ENCODE measurements around the gene CHDH.

Gene CHDH

DNA sequence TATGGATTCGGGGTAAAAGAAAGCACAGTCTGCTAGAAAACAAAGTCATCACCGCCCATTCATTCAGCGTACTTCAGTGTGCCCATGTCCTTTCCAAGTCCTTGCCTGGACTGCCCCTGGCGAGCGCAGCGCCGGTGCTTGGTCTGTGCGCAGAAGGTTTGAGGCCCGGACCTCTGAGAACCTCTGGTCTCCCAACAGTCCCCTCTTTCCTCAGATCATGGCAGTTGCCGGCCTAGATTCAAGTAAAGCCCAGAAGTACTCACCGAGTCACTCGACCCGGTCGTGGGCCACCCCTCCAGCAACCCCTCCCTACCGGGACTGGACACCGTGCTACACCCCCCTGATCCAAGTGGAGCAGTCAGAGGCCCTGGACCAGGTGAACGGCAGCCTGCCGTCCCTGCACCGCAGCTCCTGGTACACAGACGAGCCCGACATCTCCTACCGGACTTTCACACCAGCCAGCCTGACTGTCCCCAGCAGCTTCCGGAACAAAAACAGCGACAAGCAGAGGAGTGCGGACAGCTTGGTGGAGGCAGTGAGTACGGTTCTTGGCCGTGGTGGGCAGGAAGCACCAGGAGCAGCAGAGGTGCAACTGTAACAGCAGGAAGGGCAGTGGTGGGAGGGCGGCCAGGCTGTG, 36.3 kb downstream of the CHDH start:
- no peak for FAIRE-seq
- DNase-seq (ENCODE audit: low spot score), result no peak

DNA sequence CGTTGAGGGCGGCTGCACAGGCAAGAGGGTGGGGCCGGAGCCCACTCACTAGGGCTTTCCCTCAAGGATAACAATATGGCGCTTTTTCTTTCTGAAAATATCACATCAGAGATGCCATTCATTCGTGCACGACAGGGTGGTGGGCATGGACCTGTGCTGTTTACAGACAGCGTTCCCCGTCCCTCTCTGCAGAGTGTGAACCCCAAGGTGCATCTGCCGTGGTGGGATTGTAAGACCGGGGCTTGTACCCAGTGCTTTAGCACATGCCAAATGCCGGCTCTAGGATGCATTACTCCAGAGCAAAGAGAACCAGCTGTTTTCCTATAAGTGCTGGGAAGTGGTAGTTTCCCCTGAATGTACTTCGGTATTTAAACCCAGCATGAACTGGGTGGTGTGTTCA, 37.0 kb downstream of the CHDH start:
- DNase-seq (ENCODE audit: low spot score) (no peak), FAIRE-seq (no peak)

DNA sequence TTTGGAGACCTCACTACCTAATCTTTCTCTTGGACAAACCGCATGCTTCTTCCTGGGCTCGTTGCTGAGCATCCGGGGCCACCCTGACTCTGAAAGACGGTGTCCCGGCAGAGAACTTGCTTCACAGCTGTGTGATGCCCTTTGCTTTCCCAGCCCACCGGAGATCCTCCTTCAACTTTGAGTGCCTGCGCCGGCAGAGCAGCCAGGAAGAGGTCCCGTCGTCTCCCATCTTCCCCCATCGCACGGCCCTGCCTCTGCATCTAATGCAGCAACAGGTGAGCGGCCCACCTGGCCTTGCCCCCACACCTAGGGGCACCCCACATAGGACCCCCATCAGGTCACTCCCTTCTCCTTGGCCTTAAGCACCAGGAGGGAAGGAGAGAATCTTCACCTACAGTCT, 37.7 kb downstream of the CHDH start:
- DNase-seq (ENCODE audit: low spot score) (no peak), FAIRE-seq (no peak)

DNA sequence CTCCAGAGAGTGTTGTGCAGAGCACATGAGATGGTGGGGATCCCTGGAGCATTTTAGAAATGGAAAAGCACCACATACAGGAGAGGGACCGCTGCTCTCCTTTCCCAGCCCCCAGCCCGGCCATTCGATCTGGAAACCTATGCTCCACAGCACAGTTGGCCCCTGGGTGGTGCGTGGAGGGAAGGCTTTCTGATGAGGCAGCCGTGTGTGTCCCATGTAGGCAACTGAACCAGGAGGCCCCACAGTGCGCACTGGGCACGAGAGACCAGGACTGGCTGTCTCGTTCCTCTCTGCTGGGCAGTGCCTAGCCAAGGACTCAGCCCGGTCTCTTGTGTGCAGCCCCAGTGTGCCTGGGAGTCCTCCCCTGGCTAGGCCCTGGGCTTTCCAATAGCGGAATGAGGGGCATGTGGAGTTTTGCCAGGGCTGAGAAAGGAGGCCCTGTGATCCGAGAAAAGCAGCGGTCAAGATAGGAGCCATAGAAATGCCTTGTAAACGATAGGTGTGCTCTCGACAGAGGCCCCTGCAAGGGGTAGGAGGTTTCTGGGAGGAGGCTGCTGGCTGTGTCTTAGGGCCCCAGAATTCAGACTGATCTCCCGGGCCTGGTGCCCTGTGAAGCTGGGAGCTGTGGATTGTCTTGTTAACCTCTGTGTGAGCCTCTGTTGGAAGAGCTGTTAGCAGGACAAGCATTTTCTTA, 39.0 kb downstream of the CHDH start:
- no peak for FAIRE-seq
- DNase-seq (ENCODE audit: low spot score), result no peak

DNA sequence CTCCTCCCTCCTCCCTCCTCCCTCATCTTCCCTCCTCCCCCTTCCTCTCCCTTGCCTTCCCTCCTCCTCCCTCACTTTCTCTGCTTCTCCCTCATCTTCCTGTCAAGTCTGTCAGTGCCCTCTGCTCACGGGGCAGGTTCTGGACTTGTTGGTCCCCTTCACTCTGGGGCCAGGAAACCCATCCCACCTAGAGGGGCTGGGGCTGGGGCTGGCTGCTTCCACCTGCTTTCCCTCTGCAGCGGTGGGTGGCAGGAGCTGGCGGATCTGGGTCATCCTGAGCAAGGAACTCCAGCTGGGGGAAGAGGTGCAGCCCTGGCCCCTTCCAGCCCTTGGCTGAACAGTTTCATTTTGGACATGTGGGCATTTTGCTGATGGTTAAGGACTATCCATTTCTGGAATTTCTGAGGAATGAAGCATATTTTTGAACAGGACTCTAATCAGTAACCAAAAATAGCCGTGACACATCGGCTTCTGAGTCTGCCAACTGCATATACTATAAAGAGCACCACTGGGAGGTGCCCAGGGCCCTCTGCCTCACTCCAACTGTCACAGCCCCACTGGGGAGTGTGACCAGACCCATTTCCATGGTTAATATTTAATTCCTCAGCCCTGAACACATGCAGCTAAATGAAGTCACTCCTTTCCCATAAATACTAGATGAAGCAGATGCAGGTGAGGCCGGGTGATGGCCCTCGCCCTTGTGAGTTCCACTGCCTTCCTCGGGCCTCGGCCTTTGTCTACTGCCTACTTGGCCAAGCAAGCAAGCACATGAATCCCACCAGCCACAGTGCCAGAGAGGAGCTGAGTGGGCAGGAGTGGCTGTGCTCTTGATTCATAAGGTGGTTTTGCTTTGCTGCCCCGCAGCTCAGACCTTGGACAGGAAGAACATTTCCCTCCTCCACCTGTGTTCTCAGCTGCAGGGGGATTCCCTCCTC, 39.8 kb downstream of the CHDH start:
- DNase-seq (ENCODE audit: low spot score) (peak; percentile 94), FAIRE-seq (peak; percentile 89)

DNA sequence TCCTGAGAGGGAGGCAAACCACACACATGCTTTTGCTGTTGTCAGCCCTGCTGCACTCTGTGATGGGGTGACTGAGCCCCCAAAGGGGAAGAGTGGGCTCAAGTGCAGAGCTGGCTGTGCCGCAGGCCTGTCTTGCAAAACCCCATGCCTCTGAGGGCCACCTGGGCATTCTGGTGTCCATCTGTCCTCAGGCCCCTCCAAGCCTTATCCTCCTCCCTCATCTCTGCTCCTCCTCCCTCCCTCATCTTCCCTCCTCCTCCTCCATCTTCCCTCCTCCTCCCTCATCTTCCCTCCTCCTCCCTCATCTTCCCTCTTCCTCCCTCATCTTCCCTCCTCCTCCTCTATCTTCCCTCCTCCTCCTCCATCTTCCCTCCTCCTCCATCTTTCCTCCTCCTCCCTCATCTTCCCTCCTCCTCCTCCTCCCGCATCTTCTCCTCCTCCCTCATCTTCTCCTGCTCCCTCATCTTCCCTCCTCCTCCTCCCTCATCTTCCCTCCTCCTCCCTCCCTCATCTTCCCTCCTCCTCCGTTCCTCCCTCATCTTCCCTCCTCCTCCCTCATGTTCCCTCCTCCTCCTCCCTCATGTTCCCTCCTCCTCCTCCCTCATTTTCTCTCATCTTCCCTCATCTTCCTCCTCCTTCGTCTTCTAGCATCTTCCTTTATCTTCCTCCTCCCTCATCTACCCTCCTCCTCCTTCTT, 40.6 kb downstream of the CHDH start:
- DNase-seq (ENCODE audit: low spot score) (no peak), FAIRE-seq (no peak)

DNA sequence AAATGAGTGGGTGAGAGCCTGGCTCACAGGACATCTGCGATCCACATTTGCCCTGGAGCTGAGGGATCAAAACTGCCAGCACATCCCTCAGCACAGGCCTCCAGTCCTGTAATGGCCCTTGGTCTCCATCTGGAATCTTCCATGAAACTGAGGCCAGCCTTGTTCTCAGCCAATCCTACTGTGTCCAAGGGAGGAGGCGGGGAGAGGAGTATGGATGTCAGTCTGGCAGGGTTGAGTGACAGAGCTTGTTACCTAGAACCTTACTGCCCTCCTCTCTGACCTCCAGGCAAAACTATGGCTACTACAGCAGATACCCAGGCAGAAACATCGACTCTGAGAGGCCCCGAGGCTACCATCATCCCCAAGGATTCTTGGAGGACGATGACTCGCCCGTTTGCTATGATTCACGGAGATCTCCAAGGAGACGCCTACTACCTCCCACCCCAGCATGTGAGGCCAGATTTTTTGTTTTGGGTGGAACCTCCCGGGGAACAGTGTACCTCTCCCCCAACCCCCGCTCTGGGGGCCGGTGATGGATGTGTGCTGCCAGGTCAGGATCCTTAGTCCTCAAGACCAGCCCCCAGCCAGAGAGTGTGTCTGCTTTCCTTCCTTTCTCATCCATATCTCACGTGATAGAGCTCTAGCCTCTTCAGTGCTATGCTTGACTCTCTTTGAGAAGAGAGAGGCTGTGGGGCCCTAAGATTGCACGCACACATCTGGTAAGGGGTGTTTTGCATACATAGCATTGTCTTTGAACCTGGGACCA, 41.3 kb downstream of the CHDH start:
- FAIRE-seq (no peak), DNase-seq (ENCODE audit: low spot score) (peak; percentile 75)

DNA sequence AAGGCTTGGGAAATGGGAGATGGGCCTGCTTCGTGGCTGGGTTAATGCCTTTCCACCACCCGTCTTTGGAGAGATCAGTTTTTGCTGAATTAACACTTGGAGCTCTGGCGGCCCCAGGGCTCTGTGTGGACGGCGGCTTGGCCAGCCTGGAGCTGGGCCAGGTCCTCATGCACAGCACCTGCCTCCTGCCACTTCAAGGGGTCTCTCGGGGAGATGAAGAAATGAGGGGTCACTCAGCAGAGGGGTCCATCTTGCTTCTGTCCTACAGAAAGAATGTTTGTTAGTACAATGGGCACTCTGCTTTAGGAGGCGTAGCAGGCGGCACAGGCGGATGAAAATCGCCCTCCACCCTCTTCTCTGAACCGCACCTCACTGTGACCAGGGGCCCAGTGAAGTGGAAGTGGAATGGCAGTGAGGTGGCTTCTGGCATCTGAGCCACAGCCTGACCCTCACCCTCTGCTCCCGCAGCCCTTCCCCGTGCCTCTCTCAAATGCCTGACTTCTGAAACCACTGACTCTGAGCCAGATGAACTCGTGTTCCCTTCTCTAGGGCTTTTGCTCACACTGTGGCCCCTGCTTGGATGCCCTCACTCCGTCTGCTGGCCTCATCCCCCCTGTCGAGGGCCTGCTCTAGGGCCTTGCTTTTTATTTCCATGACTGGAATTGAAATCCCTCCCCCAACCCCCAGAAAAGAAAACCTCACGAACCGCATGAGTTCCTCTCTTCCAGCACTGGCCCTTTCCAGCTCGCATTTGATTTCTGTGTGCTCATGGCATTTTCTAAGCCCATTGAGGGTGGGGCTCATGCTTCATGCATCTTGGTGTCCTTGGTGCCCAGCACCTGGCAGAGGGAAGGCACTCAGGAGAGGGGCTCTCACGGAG, 42.2 kb downstream of the CHDH start:
- DNase-seq (ENCODE audit: low spot score) (no peak), FAIRE-seq (no peak)

DNA sequence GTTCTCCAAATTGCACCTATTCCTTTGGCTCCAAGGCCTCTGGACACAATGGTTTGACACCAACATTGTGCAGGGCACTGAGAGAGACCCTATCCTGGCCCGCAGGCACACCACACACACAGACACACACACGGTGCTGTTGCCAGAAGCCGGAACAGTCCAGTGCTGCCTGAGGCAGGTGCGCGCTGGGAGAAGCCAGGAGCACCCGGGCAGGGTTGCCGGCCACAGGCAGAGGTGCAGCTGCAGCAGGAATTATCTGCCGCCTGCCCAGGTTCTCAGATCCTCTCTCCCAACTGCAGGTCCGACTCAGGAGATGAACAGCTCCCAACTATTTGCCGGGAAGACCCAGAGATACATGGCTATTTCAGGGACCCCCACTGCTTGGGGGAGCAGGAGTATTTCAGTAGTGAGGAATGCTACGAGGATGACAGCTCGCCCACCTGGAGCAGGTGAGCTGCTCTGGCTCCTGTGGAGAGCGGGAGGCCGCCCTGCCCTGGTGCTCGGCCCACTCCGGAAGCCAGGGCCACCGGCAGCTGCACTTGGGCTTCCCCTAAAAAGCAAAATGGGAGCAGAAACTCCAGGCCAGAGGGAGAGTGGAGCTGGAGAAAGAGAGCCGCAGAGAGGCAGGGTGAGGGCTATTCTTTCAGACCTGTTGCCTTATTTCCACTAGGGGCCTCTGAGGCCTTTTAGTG, 42.9 kb downstream of the CHDH start:
- FAIRE-seq (no peak), DNase-seq (ENCODE audit: low spot score) (no peak)

DNA sequence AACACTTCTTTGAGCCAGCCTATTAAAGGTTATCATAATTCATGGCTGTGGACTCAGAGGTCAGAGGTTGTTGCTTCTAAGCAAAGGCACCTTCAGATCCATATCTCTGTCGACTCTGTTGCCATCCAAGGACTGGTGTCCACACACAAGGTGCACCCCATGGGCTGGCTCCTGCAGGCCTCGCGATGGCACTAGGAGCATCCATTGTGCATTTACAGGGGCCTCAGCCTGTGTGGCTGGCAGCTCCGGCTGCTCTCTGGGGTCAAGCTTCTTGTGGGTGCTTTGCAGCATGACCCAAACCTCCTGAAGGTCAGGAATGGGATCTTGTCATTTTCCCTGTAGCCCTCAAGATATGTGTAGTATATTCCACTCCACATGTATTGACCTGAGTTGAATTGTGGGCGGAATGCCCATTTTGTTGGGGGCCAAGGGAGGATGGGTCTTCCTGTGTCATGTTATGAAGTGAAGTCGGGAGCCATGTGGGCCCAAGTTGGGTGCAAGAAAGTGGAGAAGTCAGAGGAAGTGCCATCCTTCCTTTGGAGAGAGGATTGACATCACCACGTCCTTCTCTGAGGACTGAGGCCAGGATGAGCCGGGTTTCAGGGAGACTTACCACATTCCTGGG, 43.9 kb downstream of the CHDH start:
- FAIRE-seq (no peak), DNase-seq (ENCODE audit: low spot score) (no peak)

DNA sequence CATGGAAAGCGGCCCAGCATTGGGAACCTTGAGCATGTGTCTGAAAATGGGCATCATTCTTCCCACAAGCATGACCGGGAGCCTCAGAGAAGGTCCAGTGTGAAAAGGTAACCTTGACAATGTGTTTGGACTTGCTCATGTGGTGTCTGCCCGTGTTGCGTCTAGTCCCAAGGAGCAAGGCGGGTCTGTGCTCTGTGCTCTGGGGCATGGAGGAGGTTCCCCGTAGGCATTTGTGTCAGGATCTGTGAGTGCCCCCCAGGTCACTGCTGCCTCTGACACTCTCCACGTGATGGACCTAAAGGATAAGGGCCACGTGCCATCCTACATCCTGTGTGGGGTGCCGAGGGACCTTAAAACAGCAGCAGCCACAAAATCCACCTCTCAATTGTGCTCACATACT, 44.9 kb downstream of the CHDH start:
- DNase-seq (ENCODE audit: low spot score), result no peak
- FAIRE-seq, result no peak

DNA sequence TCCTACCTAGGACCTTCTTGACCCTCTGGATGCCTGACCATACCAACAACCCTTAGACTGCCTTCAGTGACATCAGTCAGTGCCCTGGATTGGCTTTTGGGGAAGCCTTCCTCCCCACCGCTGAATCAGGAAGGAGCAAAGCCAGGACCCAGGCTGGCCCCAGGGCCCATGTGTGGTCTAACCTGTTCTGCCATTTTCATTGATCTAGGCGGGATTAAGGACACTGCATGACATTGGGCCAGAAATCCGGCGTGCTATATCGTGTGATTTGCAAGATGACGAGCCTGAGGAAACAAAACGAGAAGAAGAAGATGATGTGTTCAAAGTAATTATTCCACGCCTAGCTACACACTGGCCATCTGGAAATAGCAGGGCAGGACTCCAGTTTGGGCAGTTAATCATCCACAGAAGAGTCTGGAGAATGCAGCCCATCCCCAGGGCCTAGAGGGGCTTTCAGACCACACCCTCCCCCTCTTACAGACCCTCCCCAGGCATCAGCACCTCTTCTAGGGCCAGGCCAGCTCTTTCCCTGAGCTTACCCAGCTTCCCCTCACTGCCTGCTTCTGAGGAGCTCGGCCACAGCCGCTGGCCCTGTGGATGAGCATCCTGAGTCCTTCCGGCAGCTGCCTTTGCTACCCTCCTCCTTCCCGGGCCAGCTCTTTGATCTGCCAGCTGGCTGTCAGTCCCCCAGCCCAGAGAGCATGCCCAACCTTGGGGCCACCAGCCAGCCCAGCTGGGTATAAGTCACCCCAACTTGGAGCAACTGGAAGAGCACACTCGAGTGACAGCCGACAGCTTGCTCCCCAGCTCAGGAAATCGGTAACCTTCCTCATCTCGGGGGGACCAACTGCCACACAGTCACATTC, 45.9 kb downstream of the CHDH start:
- DNase-seq (ENCODE audit: low spot score) (no peak), FAIRE-seq (no peak)

DNA sequence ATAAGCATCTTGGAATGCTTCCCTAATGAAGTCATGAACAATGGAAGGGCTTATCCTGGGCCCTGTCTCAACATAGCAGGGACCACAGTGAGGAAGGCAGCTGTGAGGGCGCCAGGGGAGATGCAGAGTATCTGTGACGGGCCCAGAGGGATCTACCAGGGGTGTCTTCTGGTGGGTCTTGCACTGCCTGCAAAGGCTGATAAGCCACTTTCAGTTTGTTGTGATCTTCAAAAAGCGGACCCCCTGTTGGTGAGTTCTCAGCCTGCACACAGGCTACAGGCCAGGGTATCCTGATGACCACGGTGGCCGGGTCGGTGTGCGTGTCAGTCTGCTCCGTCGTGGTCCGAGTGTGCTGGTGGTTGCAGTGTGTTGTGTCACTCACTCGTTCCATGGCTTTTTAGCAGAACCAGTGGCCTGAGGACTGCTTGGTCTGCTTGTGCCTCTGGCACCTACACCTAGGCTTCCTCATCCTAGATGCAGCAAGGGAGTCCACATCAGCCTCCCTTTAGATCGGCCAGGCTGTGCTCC, 46.8 kb downstream of the CHDH start:
- no peak for FAIRE-seq
- DNase-seq (ENCODE audit: low spot score), result no peak

DNA sequence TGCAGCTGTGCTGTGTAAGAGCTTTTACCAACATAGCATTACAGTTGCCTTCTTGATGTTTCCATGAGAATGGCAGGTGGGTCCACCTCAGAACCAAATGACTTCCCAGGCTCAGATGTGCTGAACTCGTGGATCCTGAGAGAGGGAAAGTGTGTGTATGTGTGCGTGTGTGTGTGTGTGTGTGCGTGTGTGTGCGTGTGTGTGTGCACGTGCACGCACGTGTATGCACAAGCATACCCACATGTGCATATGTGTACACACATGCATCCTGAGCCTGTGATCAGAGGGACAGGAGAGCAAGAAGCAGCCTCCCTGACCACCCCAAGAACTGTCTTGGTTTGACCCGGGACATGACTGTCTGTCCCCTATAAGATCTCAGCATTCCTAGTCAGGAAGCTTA, 48.1 kb downstream of the CHDH start:
- FAIRE-seq, result no peak
- DNase-seq (ENCODE audit: low spot score), result no peak

DNA sequence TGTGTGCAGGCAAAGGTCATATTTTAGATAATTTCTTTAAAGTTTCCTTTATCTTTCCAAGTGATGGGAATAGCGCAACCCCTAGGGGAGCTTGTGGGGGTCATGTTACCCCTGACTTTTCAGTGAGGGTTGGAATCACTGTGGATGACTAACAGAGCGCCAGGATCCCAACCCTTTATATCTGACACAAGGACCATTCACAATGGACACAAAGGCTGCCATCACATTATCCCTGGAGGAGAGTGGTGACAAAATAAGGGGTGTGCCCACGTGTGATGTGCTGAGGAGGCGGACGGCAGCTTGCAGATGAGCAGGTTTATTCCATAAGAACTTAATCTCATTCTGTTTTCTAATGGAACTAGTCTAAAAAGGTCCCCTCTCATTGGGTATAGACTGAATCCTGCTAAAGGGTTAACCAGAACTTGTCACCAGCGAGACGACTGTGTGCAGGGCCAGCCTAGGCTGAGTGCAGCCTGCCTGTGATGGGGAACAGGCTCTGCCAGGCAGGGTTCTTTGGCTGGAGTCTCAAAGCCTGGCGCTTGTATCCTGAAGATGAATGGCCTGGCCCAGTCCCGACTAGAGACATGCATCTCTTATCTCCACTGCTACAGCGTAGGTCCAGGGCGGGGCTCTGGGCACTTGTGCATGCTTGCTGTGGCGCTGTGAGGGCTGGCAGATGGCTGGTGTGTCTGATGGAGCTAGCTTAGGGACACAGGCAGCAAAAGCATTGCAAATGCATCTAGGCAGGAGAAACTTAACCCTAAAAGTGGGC, 50.2 kb downstream of the CHDH start:
- DNase-seq (ENCODE audit: low spot score) (no peak), FAIRE-seq (no peak)

DNA sequence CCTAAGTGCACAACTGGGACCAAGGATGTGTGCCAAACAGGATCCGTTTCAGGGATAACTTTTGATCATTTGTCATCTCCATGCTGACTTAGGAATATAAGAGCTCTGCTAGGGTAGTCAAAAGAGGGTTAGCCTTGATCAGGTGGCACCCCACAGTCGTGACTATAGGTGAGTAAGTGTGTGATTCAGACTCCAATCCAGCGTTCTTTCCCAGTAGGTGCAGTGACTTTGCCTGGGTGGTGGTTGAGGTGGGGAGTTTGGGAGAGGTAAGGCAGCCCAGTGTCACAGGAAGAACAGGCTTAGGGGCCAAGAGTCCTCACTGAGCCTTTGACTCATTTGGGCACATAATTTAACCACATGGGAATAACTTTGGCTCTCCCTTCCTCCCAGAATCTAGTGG, 51.0 kb downstream of the CHDH start:
- no peak for FAIRE-seq

DNA sequence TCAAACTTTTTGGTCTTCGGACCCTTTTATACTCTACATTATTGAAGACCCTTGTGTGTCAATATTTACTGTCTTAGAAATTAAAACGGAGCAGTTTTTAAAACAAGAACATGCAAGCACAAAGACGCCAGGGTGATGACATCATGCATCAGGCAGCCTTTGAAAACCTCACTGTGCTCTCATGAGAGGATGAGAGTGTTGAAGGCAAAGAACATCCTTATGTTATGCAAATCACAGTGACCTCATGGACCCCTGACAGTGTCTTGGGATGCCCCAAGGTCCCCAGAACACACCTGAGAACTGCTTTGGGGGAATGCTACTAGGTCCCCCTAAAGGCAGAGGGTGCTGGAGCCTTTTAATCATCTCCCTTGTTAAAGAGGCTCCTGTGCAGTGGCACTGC, 51.6 kb downstream of the CHDH start:
- FAIRE-seq, result no peak
- DNase-seq (ENCODE audit: low spot score), result no peak

More for the DNA sequence above, 51.0 kb downstream of the CHDH start:
- peak; percentile 26 for DNase-seq (ENCODE audit: low spot score)
